ENCODE data around the gene MLEC. TPM values are rescaled to one million over a fixed set of nuclear protein-coding genes. Genes with fewer than 3 reads are reported as not detected.

The MLEC gene
- total RNA-seq, 1 experiment from 2014 or later = 290 TPM

- no TSS peak for BruUV-seq (replicated peaks)
- Mint-ChIP-seq H3K9me3 (ENCODE audit: low read depth, unreplicated experiment) (no peaks in the 10 kb centered on the region), H3K27ac (ENCODE audit: unreplicated experiment) (no peak overlapping the region), H3K27me3 (ENCODE audit: unreplicated experiment) (peaks cover 8% of the 10 kb centered on the region), H3K4me1 (ENCODE audit: low read depth, unreplicated experiment) (no peaks in the 10 kb centered on the region), H3K4me3 (ENCODE audit: low read depth, unreplicated experiment) (no peak overlapping the region), H3K36me3 (ENCODE audit: insufficient read depth, unreplicated experiment) (no peaks in the 10 kb centered on the region)
- DNase-seq = no peak
- intact Hi-C loops (cut with micrococcal nuclease; ENCODE audit: unreplicated experiment) = no loop called here
- no peak for TF ChIP-seq CTCF (IDR thresholded peaks at IDR 0.05; ENCODE audit: unreplicated experiment)
- CTCF ChIA-PET = interaction anchor here (1.5 to 2.7 kb wide), 2 partner anchors 12 to 21 kb away, joined by 3 to 8 read pairs; no protein-coding TSS in a partner anchor
Observed at GRCh38 chr12:120670667-120671066, 16.3 kb upstream of the MLEC start.

- no peaks in the 10 kb centered on the region for H3K4me1 Mint-ChIP-seq (ENCODE audit: low read depth, unreplicated experiment)
- H3K4me3 Mint-ChIP-seq (ENCODE audit: low read depth, unreplicated experiment) = no peak overlapping the region
- H3K27ac Mint-ChIP-seq (ENCODE audit: unreplicated experiment) = no peak overlapping the region
- BruUV-seq (replicated peaks) = no TSS peak
- CTCF ChIA-PET = no interaction called here
- no peaks in the 10 kb centered on the region for H3K36me3 Mint-ChIP-seq (ENCODE audit: insufficient read depth, unreplicated experiment)
- intact Hi-C loops (cut with micrococcal nuclease; ENCODE audit: unreplicated experiment) = no loop called here
- no peak for TF ChIP-seq CTCF (IDR thresholded peaks at IDR 0.05; ENCODE audit: unreplicated experiment)
- H3K27me3 Mint-ChIP-seq (ENCODE audit: unreplicated experiment) = peaks cover 8% of the 10 kb centered on the region
- no peaks in the 10 kb centered on the region for H3K9me3 Mint-ChIP-seq (ENCODE audit: low read depth, unreplicated experiment)
- no peak for DNase-seq
Observed at GRCh38 chr12:120674097-120674636, 12.8 kb upstream of the MLEC start.

- H3K36me3 Mint-ChIP-seq (ENCODE audit: insufficient read depth, unreplicated experiment) = no peaks in the 10 kb centered on the region
- no TSS peak for BruUV-seq (replicated peaks)
- intact Hi-C loops (cut with micrococcal nuclease; ENCODE audit: unreplicated experiment) = no loop called here
- H3K4me1 Mint-ChIP-seq (ENCODE audit: low read depth, unreplicated experiment) = no peaks in the 10 kb centered on the region
- no peak overlapping the region for H3K27ac Mint-ChIP-seq (ENCODE audit: unreplicated experiment)
- no peak overlapping the region for H3K4me3 Mint-ChIP-seq (ENCODE audit: low read depth, unreplicated experiment)
- no peak for TF ChIP-seq CTCF (IDR thresholded peaks at IDR 0.05; ENCODE audit: unreplicated experiment)
- no peaks in the 10 kb centered on the region for H3K9me3 Mint-ChIP-seq (ENCODE audit: low read depth, unreplicated experiment)
- no peaks in the 10 kb centered on the region for H3K27me3 Mint-ChIP-seq (ENCODE audit: unreplicated experiment)
- no peak for DNase-seq
- CTCF ChIA-PET = interaction anchor here (0.9 kb wide), 1 partner anchor 9 kb away, joined by 3 read pairs; no protein-coding TSS in a partner anchor
Observed at GRCh38 chr12:120677765-120678473, 9.0 kb upstream of the MLEC start.

GRCh38 chr12:120678572-120678971, 8.4 kb upstream of the MLEC start:
- Mint-ChIP-seq H3K27ac (ENCODE audit: unreplicated experiment) (no peak overlapping the region), H3K27me3 (ENCODE audit: unreplicated experiment) (no peaks in the 10 kb centered on the region), H3K36me3 (ENCODE audit: insufficient read depth, unreplicated experiment) (no peaks in the 10 kb centered on the region), H3K4me1 (ENCODE audit: low read depth, unreplicated experiment) (no peaks in the 10 kb centered on the region), H3K9me3 (ENCODE audit: low read depth, unreplicated experiment) (no peaks in the 10 kb centered on the region), H3K4me3 (ENCODE audit: low read depth, unreplicated experiment) (no peak overlapping the region)
- DNase-seq = no peak
- intact Hi-C loops (cut with micrococcal nuclease; ENCODE audit: unreplicated experiment) = no loop called here
- BruUV-seq (replicated peaks) = no TSS peak
- CTCF ChIA-PET = interaction anchor here (0.9 kb wide), 1 partner anchor 8 kb away, joined by 3 read pairs; no protein-coding TSS in a partner anchor
- TF ChIP-seq CTCF (IDR thresholded peaks at IDR 0.05; ENCODE audit: unreplicated experiment) = no peak
